Testis (tissue), 3 donors: ENCODE results near the gene PANX2. TPM values are rescaled to one million over a fixed set of nuclear protein-coding genes. Genes with fewer than 3 reads are reported as not detected.
"Not testable (repeated sequence)": the region's sequence is repeated elsewhere in the genome, so short reads cannot be mapped to it uniquely, and the experiment has no call there.

Experiments used
- DNase-seq: peaks from one replicate; pipeline ENCODE4 v3.0.0-alpha.2; 2019
- H3K27ac ChIP-seq, 2 donors: fragments of 200-600 bp; sonication (generic); one replicate each; pipeline ENCODE4 v1.5.1; 2019
- H3K27me3 ChIP-seq: fragments of 200-600 bp; sonication (generic); one replicate; pipeline ENCODE4 v1.5.1; 2019
- H3K36me3 ChIP-seq: fragments of 200-600 bp; sonication (generic); one replicate; pipeline ENCODE4 v1.5.1; 2017; ENCODE audit warnings: low read depth; ENCODE audit errors: missing control alignments
- H3K4me1 ChIP-seq: fragments of 200-600 bp; sonication (generic); one replicate; pipeline ENCODE4 v1.5.1; 2019
- H3K4me3 ChIP-seq, 2 donors: fragments of 200-600 bp; sonication (generic); one replicate each; pipeline ENCODE4 v1.5.1; 2017 to 2019
- H3K9me3 ChIP-seq: fragments of 200-600 bp; sonication (generic); one replicate; pipeline ENCODE4 v1.5.1; 2017
- POLR2A ChIP-seq: fragments of 450-650 bp; IDR thresholded peaks from one replicate; pipeline ENCODE4 v1.6.1; 2017; ENCODE audit warnings: antibody characterized with exemption, mild to moderate bottlenecking, moderate library complexity
- WGBS, 2 donors: methylation state at CpG; one replicate each; pipeline ENCODE4 v1.1.5; 2018; 5-methylcytosine and 5-hydroxymethylcytosine counted together
- intact Hi-C: fragments of 100-400 bp; cut with DNase I; formaldehyde crosslinking; loops from one replicate; pipeline ENCODE4 v1.15.1; 2023; ENCODE audit warnings: low total_unique reads
- polyA plus RNA-seq: library from polyadenylated mRNA; stranded (reverse); fragments of 350-450 nt; fragmentation: Illumina TruSeq; extraction: RNeasy Lipid Tissue Mini Kit (QIAGEN cat#74804); gene quantifications from one replicate; pipeline ENCODE4 v1.2.3, GENCODE V29; 2014; ENCODE audit warnings: low read depth, low replicate concordance; ENCODE audit not compliant: insufficient read depth
- total RNA-seq, 2 donors: library from RNA; depleted of rRNA; stranded (reverse); fragments of >200 nt; gene quantifications; one replicate each; pipeline ENCODE4 v1.2.3, GENCODE V29; 2016
- TF ChIP-seq, protein P1 (sequence below), 3 experiments: fragments of 450-650 bp in 2 of 3; fragments of 200-600 bp in 1 of 3; sonication (generic) in 1 of 3; IDR thresholded peaks; one replicate each; pipeline ENCODE4 v1.5.1; 2016 to 2019; ENCODE audit warnings: antibody characterized with exemption in 3 of 3, mild to moderate bottlenecking in 2 of 3, moderate library complexity in 1 of 3

The PANX2 gene
- total and polyA plus RNA-seq, 3 donors from 2014 or later = 2.0 to 6.3 (median 5.3) TPM

DNA sequence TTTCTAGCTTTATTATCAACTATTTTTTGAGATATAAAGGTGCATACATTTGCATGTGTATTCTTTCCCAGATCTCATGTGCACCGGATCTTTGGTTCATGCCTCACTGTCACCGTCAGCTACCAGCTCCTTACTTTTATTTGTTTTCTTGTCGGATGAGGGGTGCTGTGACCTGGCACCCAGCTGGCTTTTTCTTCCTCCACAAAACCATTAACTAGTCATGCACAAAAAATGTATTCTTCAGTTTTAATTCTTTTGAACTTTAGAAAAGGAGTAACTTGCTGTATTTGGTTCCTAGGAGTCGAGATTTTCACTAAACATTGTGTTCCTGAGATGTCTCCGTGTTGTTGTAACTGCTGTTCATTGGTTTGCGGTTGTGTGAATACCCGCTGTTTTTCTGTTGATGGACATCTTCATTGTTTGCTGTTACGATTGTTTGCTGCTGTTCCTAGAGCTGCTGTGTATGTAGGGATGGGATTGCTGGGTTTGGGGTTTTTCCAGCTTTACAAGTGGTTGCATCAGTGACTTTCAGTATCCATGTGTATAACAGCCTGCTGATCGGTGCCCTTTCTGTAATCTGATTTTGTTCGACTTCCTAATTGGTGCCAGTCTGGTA is 41.3 kb upstream of the PANX2 start:
- Histone ChIP-seq H3K36me3 (no peaks in the 10 kb centered on the region), H3K27ac (no peak overlapping the region), H3K4me3 (no peak overlapping the region), H3K27me3 (no peaks in the 10 kb centered on the region), H3K9me3 (no peaks in the 10 kb centered on the region), H3K4me1 (no peaks in the 10 kb centered on the region)
- no peak for TF ChIP-seq POLR2A
- TF ChIP-seq, protein P1, sequence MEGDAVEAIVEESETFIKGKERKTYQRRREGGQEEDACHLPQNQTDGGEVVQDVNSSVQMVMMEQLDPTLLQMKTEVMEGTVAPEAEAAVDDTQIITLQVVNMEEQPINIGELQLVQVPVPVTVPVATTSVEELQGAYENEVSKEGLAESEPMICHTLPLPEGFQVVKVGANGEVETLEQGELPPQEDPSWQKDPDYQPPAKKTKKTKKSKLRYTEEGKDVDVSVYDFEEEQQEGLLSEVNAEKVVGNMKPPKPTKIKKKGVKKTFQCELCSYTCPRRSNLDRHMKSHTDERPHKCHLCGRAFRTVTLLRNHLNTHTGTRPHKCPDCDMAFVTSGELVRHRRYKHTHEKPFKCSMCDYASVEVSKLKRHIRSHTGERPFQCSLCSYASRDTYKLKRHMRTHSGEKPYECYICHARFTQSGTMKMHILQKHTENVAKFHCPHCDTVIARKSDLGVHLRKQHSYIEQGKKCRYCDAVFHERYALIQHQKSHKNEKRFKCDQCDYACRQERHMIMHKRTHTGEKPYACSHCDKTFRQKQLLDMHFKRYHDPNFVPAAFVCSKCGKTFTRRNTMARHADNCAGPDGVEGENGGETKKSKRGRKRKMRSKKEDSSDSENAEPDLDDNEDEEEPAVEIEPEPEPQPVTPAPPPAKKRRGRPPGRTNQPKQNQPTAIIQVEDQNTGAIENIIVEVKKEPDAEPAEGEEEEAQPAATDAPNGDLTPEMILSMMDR (IDR thresholded peaks at IDR 0.05) = no peak
- 91 to 95% methylated on average over 10 of the region's 10 CpGs for WGBS, 2 donors
- no peak for DNase-seq
- intact Hi-C loops = no loop called here

DNA sequence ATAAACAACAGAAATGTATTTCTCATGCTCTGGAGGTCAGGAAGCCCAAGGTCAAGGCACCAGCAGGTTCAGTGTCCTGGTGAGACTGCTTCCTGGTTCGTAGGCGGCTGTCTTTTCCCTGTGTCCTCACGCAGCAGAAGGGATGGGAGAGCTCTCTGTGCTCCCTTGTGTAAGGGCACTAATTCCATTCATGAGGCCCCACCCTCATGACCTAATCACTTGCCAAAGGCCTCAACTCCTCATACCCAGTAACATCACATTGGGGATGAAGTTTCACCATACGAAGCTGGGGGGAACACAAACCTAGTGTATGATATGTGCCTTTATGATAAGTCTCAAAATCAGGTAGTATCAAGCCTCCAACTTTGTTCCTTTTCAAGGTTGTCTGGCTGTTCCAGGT is 38.6 kb upstream of the PANX2 start:
- peaks cover 5% of the 10 kb centered on the region for H3K4me1 ChIP-seq
- TF ChIP-seq, protein P1 (IDR thresholded peaks at IDR 0.05) = no peak
- no peak for TF ChIP-seq POLR2A
- H3K9me3 ChIP-seq = no peaks in the 10 kb centered on the region
- H3K27me3 ChIP-seq = no peaks in the 10 kb centered on the region
- H3K36me3 ChIP-seq = no peaks in the 10 kb centered on the region
- no peak overlapping the region for H3K4me3 ChIP-seq
- DNase-seq = no peak
- intact Hi-C loops = no loop called here
- WGBS, 2 donors = 83 to 93% methylated on average over 4 of the region's 4 CpGs
- no peak overlapping the region for H3K27ac ChIP-seq

DNA sequence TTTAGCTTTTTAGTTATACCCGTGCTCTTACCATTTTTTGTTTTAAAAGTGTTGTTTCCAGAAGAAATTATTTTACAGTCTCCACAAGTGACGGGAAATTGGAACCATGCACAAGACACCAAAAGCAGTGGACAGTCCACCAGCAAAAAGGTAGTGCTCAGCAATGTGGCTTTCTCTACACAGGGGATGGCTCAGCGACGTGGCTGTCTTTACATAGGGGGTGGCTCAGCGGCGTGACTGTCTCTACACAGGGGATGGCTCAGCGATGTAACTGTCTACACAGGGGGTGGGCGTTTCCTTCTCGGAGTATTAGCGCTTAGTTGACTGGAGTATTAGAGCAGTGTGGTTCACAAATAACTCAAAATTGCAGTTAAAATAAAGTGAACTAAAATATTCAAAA is 36.0 kb upstream of the PANX2 start:
- TF ChIP-seq, protein P1 (IDR thresholded peaks at IDR 0.05) = no peak
- TF ChIP-seq POLR2A = no peak
- WGBS, 2 donors = 83 to 85% methylated on average over 10 of the region's 10 CpGs
- Histone ChIP-seq H3K36me3 (no peaks in the 10 kb centered on the region), H3K27me3 (no peaks in the 10 kb centered on the region), H3K27ac (no peak overlapping the region), H3K4me1 (peaks cover 5% of the 10 kb centered on the region), H3K4me3 (no peak overlapping the region), H3K9me3 (no peaks in the 10 kb centered on the region)
- no peak for DNase-seq
- intact Hi-C loops = no loop called here

DNA sequence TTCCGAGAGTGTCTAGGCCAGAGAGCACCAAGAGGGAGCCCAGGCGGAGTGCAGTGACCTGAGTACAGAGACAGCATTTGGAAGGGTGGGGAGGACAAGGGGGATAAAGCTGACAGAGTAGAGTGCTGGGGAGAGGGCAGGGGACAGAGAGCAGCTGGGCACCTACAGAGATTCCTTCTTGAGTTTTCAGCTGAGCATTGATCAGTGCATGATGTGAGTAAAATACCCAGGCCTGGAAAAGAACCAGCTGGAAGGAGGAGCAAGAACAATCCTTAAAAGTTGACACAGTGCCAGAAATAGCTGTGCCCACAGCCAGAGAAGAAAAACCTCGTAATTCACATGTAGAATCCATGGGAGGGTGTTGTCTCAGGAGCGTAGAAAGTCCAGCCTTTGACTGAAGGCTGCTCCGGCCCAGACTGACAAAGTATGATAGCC is 33.9 kb upstream of the PANX2 start:
- no peak for TF ChIP-seq POLR2A
- H3K9me3 ChIP-seq = no peaks in the 10 kb centered on the region

DNA sequence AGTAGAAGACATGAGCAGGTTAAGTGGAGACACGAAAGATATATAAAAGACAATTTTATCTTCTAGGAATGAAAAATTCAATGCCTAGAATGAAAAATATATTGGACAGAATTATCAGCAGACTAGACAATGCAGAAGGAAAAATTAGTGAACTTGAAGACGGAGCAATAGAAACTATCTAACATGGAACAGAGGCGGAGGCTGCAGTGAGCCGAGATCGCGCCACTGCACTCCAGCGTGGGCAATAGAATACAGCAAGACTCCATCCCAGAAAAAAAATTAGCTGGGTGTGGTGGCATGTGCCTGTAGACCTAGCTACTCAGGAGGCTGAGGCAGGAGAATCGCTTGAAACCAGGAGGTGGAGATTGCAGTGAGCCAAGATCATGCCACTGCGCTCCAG is 33.3 kb upstream of the PANX2 start:
- H3K27me3 ChIP-seq, DNase-seq, H3K27ac ChIP-seq, H3K9me3 ChIP-seq, H3K4me1 ChIP-seq, H3K36me3 ChIP-seq, intact Hi-C loops, H3K4me3 ChIP-seq: not testable (repeated sequence)
- 95 to 96% methylated on average over 9 of the region's 9 CpGs for WGBS, 2 donors

More for the DNA sequence above, 33.9 kb upstream of the PANX2 start:
- DNase-seq = no peak
- intact Hi-C loops = no loop called here
- Histone ChIP-seq H3K27me3 (no peaks in the 10 kb centered on the region), H3K36me3 (no peaks in the 10 kb centered on the region), H3K4me1 (peaks cover 5% of the 10 kb centered on the region), H3K27ac (no peak overlapping the region), H3K4me3 (no peak overlapping the region)
- 44 to 58% methylated on average over 5 of the region's 5 CpGs for WGBS, 2 donors

DNA sequence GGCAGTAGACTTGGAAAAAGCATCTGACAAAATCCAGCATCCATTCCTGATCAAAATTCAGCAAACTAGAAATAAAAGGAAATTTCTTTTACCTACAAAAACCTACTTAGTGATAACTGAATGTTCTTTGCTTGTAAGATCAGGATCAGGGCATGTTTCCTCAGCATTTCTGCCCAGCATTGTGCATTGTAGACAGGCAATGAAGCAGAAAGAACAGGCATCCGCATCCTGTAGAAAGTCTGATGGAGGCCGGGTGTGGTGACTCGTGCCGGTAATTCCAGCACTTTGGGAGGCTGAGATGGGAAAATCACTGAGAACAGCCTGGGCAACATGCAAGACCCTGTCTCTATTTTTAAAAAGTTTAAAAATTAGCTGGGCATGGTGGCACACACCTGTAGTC is 32.5 kb upstream of the PANX2 start:
- Histone ChIP-seq H3K9me3 (no peaks in the 10 kb centered on the region), H3K36me3 (no peaks in the 10 kb centered on the region), H3K27ac (no peak overlapping the region), H3K4me1 (peaks cover 5% of the 10 kb centered on the region), H3K4me3 (no peak overlapping the region), H3K27me3 (no peaks in the 10 kb centered on the region)
- WGBS, 2 donors = 92% methylated on average over 4 of the region's 4 CpGs
- intact Hi-C loops = no loop called here
- TF ChIP-seq POLR2A = no peak
- TF ChIP-seq, protein P1 (IDR thresholded peaks at IDR 0.05) = no peak
- DNase-seq = no peak
